GM12892 (cell line): ENCODE data around the gene HAO1.

Experiments used
- POLR2A ChIP-seq: IDR thresholded peaks from 2 replicates; pipeline ENCODE4 v1.6.1; 2011; ENCODE audit warnings: low read depth, low read length, control low read depth
- POLR2AphosphoS5 ChIP-seq: IDR thresholded peaks from 2 replicates; pipeline ENCODE4 v1.6.1; 2011; ENCODE audit warnings: low read depth, low read length, control low read depth
- TAF1 ChIP-seq: IDR thresholded peaks from 2 replicates; pipeline ENCODE4 v1.6.1; 2011; ENCODE audit warnings: low read depth, mild to moderate bottlenecking, control low read depth, low read length, borderline replicate concordance

GRCh38 chr20:7850775-7851490 lies 89.3 kb downstream of the HAO1 start:
- TF ChIP-seq POLR2A (no peak), POLR2AphosphoS5 (no peak), TAF1 (no peak)
